HG02610 (cell line): ENCODE data around the gene CFDP1.
"Not testable (repeated sequence)": the region's sequence is repeated elsewhere in the genome, so short reads cannot be mapped to it uniquely, and the experiment has no call there.

Source experiments
- ATAC-seq: cut with Tn5 transposase; IDR thresholded peaks from one replicate; pipeline ENCODE4 v1.9.1; 2021; ENCODE audit warnings: mild to moderate bottlenecking, moderate library complexity; ENCODE audit not compliant: unreplicated experiment

CFDP1 gene

DNA sequence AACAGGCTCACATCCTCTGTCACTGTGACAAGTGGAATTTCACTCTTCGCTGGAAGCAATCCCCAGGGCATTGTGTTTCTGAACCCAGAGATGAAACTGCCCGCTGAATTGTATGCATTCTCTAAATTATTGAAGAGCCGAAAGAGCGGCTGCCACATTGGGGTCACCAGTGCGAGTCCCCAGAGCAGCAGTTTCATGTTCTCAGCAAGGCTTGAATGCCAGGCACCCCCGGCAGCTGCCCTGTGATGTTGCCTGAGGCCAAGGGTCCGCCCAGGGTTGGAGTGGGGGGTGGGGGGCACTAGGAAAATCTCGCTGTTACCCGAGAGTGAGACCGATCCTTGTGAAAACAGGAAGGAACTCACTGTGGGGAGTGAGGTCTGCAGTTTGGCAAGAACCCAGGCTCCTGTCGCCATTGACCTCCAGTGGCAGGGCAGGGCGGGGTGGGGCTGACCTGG, 161.2 kb downstream of the CFDP1 start:
- peak; percentile 46 for ATAC-seq

DNA sequence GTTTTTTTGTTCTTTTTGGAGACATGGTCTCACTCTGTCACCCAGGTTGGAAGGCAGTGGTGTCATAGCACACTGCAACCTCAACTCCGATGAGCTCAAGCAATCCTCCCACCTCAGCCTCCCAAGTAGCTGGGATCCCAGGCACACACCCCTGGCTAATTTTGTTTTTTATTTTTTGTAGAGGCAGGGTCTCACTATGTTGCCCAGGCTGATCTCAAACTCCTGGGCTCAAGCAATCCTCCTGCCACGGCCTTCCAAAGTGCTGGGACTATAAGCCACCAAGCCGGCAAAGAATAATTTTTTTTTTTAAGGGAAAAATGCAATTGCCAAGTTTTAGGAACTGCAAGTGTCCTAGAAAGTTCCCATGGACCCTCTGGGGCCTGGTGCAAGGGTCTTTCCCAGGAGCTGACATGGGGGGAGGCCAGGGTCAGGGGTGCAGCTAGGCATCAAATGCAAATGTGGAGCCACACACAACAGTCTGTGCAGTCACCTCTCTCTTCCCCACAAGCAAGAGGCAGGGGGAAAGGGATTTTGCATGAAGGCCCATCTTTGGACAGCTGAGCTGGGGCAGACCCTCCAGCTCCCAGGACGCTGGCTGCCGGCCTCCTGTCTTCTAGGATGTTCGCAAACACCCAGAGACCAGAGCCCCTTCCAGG, 161.7 kb downstream of the CFDP1 start:
- ATAC-seq: peak; percentile 37

DNA sequence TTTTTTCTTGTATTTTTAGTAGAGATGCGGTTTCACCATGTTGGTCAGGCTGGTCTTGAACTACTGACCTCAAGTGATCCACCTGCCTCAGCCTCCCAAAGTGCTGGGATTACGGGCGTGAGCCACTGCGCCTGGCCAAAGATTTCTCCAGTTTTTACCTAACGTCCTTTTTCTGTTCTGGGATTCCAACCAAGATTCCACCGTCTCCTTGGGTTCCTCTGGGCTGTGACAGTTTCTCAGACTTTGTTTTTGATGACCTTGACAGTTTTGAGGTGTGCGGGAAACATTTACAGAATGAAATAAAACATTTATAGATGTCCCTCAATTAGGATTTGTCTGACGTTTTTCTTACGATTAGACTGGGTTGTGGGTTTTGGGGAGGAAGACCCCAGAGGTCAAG, 163.9 kb downstream of the CFDP1 start:
- not testable (repeated sequence) for ATAC-seq

DNA sequence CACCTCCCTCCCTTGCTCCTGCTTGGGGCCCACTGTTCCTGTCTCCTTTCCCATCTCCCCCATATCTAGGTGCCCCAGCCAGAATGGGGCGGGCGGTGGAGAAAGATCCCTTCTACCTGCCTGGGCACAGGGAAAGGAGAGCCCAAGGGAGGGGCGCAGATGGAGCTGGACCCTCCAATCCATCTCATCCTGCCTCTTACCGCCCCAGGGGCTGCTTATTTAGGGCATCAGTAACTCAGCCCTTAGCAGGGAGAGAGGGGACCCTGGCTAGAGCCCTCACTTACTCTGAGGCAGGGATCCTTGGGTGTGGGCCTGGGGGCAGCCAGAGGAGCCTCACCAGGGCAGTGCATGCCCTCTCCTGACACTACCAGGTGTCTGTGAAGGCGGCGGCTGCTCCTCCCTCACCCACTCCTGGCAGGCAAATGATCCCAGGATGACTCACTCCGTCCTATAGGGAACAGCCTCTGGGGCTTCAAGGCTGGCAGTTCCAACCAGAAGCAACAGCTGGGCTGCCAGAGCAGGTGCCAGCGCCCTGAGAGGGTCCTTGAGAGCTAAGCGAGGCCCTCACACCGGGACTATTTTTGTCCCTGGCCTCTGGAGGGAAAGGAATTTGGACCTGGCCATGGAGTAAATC, 165.6 kb downstream of the CFDP1 start:
- no peak for ATAC-seq

DNA sequence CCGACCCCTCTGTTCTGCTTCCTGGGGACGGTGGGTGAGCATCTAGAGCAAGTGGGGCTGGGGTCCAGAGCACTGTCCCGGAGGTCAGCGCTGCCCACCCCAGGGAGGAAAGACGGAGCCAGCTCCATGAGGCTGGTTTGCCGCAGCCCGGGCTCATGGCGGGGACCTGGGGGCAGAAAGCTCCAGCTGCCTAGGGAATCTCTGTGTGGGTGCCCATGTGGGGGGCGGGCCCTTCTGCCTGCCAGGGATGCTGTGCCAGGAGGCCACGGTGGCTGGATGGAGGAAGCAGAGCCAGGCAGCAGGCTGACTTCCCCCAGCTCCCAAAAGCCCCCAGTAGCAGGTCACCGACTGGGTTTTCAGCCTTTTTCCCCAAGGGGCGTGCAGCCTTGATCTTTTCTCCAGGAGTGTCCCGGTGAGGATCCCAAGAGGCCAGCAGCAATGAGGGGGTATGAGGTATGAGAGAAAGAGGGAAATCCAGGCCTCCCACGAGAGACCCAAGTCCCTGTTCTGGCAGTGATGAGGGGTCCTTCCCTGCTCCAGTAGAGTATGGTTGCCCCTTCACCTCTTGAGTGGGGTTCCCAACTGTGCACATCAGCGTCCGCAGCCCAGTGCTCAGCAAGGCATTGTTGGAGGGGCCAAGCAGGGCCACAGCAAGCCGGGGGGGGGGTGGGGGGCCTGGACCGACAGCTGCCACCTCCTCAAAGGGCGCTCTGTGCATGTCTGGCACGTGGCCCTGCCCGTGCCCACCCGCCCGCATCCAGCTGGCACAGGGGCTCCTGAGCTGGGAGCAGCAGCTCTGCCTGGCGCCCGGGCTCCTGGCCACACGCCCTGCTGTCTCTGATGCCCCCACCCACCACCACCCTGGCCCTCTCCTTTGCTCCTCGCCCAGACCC, 166.3 kb downstream of the CFDP1 start:
- no peak for ATAC-seq

DNA sequence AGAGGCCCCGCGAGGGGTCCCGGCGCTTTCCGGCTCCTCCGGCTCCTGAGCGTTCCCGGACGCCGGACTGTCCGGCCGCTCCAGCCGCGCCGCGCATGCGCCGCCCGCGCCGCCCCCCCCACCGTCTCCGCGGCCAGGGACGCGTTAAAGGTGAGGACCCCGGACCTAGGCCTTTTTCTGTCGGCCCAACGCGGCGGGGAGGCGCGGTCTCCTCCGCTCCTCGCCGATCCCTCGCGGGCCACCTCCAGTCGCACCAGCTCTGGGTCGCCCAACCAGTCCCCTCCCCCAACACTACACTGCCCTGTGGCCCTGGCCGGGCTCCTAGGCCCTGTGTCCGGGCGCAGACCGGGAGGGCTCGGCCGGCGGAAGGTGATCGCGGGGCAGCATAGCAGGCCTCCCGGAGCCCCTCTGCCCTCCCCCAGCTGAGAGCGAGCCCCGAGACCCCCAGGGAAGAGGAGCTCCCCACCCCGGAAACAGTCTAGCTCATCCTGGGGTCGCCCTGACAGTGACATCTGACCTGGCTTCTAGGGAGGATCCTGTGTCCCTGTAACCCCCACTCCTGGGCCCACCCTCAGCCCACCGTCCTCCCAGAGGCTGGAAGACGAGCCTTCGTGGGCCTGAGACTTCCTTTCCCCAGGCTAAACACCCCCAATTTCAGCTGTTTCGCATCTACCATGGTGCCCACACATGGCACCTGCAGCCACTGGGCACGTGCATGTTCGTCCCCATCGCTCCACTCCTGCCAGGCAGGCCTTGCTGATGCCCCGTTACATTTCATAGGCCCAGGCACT, 167.2 kb downstream of the CFDP1 start:
- peak; percentile 56 for ATAC-seq

DNA sequence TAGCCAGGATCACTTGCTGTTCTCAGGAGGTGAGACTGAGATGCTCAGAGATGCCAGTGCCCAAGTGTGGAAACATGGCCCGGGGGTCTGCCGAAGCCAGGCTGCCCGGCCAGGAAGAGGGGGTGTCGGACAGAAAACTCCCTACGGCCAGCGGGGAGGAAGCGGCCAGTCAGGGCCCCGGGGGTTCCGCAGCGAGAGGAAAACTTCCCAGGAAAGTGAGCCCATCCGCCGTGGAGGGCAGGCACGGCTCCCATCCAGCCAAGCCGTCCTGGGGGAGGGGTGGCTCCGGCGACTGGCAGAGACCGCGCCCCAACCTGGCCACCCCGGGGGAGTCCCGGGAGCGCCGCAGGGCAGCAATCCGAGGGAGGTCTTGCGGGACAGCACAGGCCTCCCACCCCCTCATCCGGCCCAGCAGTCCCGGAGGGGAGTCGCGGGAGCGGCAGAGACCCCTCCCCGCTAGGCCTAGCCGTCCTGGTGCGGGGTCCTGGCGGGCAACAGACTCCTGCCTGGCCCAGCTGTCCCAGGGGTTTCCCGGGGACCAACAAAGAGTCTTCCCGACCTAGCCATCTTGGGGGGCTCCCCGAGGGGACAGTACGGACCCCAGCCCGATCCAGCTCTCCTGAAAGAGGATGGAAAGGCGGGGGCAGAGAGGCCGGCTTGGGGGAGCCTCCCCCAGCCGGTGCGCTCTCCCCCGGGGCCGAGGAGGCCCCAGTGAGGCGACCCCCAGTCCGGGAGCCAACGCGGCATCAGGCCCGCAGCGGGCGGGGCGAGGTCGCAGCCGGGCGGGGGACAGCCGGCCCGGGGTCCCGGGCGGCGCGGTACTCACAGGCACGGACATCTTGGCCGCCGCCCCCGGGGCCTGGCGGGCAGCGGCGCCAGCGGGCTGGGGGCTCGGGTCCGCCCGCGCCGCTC, 168.0 kb downstream of the CFDP1 start:
- ATAC-seq: peak; percentile 25

DNA sequence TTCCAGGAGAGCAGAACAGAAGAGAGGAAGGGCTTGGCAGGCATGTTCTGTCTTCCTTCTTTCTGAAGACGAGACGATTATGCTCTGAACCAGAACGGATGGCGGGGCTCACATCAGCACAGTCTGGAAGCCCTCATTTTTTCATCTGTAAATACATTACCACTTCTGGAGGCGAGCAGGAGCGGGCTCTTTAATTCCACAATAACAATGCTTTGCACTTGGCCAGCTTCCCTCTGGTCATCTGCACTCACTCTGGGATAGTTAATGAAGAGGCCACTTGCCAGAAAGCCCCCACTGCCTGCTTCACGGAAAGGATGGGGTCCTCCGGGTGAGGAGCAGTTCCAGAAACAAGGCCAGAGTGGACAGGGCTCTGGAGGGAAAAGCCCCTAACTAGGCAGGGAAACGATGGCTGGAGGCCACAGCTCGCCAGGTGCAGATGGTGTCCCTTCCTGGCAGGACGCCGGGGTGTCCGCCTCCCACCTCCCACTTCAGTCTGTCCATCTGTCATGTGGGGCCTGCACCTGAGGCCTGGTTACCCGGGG, 168.8 kb downstream of the CFDP1 start:
- no peak for ATAC-seq

DNA sequence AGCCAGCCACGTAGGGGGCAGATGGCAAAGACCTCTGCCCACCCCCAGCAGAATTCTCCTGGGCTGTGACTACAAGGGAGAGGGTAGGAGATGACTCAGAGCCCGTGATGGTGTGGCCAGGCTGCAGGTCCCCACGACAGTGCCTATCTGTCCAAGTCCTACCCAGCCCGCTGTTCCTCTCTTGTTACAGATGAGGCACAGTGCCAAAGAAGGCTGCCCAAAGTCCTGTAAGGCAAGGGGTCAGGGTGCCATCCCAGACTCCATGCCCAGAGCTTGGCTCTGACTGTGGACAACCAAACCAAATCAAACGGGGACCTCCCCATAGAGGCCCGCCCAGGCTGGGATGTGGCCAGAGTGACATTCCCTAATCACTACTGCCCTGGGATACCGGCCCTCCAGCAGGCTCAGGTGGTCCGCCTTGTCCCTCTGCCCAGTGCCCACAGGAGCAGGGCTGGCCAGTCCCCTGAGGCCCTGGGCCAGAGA, 169.3 kb downstream of the CFDP1 start:
- ATAC-seq: no peak

DNA sequence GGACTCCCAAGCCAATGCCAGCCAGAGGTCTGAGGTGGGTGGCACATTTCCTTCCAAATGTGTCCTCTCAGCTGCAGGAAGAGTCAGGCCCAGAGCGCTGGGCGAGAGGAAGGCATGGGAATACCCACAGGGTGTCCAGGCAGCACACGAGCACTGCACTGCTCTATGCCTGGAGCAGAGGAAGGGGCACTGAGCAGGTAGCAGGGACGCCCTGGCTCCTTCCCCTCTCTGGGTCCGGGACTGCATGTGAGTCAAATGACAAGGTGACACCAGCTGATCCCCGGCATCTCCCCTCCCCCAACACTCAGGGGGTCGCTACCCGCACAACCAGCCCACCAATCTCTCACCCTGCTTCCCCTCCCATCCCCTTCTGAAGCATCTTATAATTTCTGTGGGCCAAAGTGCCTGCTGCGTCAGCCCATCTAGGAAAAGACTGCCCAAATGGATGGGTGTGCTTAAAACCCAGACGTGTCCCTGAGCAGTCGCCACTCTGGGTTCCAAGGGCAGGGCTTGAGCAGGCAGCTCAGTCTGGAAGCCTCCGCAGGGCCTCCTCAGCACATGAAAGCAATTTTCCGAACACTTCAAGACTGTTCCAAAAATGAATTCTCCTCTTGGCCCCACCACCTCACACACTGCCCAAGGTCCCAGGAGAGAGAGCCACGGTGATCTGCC, 169.9 kb downstream of the CFDP1 start:
- no peak for ATAC-seq

DNA sequence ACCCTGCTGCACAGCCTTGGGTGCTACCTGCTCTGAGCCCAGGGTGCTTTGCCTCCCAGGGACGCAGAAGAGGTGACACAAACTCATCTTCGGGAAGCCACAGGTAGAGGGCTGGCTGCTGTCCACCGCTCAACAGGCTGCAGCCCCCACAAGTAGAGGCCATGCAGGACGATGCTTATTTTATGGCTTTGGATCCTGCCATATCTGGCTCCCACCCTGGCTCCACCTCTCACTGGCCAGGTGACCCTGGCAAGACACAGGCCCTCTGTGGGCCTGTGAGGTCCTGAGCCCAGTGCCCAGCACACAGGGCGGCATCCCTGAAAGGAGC, 170.5 kb downstream of the CFDP1 start:
- ATAC-seq: no peak

DNA sequence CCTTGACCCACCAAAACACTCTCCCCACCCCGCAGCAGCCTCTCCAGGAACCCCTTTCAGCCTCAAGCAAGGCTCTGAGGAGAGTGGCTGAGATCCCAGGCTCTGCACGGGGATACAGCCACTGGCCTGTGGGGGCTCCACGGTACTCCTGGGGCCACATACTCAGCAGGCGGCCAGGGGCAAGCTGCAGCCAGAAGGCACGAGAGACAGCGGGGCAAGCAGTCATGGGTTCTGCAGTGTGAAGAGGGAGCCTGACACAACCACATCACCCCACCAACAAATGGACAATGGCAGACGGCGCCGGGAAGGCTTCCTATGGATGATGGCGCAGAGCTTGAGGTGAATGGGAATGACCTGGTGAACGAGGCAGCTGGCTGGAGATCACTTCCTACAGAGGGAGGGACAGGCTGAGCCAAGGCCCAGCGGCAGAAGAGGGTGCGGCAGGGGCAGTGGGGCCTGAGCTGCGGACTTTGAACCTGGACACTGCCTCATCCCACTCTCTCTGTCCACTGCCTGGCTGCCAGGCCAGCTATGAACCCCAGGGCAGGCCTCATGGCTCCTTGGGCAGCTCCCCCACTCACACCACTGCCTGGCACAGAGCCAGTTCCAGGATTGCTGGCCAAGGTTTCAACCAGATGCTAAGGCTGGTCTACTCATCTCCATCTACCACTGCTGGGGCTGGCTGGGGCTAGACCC, 171.1 kb downstream of the CFDP1 start:
- no peak for ATAC-seq

DNA sequence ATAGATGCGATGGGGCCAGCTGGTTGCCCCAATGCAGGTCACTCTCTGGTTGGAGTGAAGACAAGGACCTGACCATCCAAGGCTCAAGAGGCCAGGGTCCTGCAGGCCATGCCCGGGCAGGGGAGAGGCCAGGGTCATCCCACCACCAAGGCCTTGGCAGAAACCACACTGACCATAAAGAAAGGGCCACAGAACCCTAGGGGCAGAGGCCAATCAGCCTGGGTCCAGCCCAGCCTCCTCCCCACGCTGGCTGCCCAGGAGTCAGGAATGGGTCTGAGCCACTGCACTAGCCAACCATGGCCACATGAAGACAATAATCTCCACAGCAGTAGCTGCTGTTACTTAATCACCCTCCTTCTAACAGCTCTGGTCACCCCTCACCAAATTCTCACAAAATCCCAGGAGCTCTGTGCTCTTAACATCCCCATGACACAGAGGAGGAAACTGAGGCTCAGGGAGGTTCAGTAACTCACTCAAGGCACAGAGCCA, 171.7 kb downstream of the CFDP1 start:
- no peak for ATAC-seq

DNA sequence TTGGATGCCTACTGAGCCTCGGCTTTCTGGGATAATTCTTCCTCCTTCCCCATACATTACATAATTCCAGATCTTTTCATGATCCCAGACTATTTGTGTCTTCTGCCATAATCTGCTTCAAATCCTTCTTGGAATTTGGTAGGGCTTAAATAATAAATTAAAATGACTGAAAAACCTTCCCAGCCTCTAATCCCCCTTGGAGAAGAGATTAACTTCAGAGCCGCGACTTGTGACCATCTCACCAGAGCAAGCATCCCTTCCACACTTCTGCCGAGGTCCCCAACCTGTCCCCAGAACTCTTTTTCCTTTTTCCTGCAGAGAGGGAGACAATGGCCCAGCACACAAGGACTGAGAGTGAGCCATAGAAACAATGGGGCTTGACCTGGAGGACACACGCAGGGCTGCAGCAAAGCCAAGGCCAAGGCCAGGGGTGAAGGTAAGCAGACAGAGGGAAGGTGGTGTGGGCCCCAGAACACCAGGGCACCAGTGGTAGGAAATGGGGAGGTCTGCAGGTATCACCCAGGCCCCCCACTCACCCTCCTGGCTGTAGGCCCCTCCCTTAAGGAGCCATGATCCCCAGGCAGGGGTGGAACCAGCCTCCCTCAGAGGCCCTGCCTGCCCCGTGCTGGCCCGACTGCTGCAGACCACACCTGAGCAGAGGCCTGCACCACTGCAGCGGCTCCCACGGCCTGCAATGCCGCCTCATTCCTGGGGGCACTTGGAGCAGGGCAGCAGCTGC, 172.3 kb downstream of the CFDP1 start:
- ATAC-seq: no peak

DNA sequence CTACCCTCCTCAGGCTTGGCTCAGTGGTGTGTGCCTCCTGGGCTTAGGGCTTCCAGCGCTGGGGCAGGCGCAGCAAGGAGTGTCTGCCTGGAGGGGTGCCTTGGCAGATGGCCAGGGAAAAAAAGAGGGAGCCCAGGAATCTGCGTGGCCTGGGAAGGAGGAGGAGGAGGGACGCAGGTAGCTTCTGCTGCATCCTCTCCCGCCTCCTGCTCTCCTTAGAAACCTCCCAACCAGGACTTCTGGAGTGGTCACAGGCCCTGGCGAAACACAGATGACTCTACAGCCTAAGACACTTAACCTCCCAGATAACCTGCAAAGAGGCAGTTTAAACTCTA, 174.5 kb downstream of the CFDP1 start:
- ATAC-seq: no peak

DNA sequence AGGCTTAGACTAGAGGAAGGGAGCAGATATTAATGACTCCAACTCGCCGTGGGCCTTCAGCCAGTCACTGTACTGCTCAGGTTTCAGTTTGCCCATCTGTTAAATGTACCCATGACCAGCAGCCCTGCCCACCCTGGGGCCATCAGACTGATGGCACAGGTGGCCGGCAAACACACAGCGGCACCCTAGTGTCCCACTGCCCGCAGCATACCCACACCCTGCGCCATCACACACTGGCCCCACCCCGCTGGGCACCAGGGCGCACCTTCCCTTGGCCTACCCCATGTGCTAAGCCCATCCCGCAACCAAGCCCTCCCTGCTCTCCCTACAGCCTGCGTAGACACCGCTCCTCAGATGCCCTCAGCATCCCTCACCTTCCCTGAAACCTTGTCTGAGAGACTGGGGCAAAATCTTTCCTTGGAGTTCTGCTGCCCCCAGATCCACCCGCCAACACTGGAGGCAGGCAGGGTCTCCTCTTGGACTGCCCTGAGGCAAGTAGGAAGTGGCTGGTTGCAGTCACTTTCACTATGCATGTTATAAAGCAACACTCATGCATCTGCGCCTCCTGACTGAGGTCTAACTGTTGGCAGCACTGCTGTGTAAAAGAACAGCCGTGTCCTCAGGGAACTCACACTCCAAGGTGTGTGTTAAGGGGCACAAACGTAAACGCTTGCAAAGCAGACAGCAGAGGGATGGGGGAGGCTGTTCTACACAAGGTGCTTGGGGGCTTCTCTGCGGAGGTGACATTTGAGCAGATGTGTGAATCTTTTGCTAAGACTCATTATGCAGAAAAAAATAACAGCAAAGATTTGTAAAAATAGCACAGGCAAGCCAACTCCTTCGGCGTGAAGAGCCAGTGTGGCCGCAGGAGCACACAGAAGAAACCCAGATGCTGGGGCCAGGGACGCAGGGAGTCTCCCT, 175.2 kb downstream of the CFDP1 start:
- no peak for ATAC-seq
